22Rv1 (cell line): Measurements from ENCODE around the gene KMT5C.

ENCODE experiments used
- CTCF ChIP-seq: fragments of 450-650 bp; IDR thresholded peaks from 2 replicates; pipeline ENCODE4 v1.5.1; 2017; ENCODE audit warnings: mild to moderate bottlenecking
- ZFX ChIP-seq: fragments of 450-650 bp; IDR thresholded peaks from 2 replicates; pipeline ENCODE4 v1.6.1; 2017; ENCODE audit warnings: antibody characterized with exemption, borderline replicate concordance

- TF ChIP-seq CTCF (no peak), ZFX (no peak)
These were observed 13.0 kb downstream of the KMT5C start for GRCh38 chr19:55352549-55353145.
